GM23338 (cell line): ENCODE data around the gene CHMP3. TPM values are rescaled to one million over a fixed set of nuclear protein-coding genes. Genes with fewer than 3 reads are reported as not detected.

Source experiments
- ATAC-seq: fragments of 200-7000 bp; cut with Tn5 transposase; 3 replicates; pipeline ENCODE4 v1.9.1; 2020
- DNase-seq: peaks from one replicate; pipeline ENCODE4 v3.0.0-alpha.2; 2015; ENCODE audit warnings: low spot score
- H2AFZ ChIP-seq: fragments of 200-600 bp; sonication (generic); 2 replicates; pipeline ENCODE4 v1.8.0; 2016; ENCODE audit warnings: antibody characterized with exemption, mild to moderate bottlenecking, moderate library complexity
- H3F3A ChIP-seq: fragments of 200-600 bp; sonication (generic); replicated peaks from 2 replicates; pipeline ENCODE4 v1.8.0; 2017; ENCODE audit warnings: antibody characterized with exemption, mixed run types, low read depth
- H3K27ac ChIP-seq: fragments of 200-600 bp; sonication (generic); 2 replicates; pipeline ENCODE4 v1.6.1; 2016; ENCODE audit warnings: low read depth
- H3K27me3 ChIP-seq: fragments of 200-600 bp; sonication (generic); 2 replicates; pipeline ENCODE4 v1.8.0; 2016; ENCODE audit warnings: mild to moderate bottlenecking, mixed run types, moderate library complexity; ENCODE audit not compliant: insufficient read depth
- H3K36me3 ChIP-seq: fragments of 200-600 bp; sonication (generic); 2 replicates; pipeline ENCODE4 v1.8.0; 2016; ENCODE audit warnings: mild to moderate bottlenecking; ENCODE audit not compliant: insufficient read depth
- H3K4me1 ChIP-seq: fragments of 200-600 bp; sonication (generic); 2 replicates; pipeline ENCODE4 v1.8.0; 2016; ENCODE audit warnings: mild to moderate bottlenecking, moderate library complexity; ENCODE audit not compliant: insufficient read depth
- H3K4me2 ChIP-seq: fragments of 200-600 bp; sonication (generic); 2 replicates; pipeline ENCODE4 v1.7.1; 2017; ENCODE audit warnings: mixed run types
- H3K4me3 ChIP-seq: fragments of 200-600 bp; sonication (generic); 2 replicates; pipeline ENCODE4 v1.6.1; 2016; ENCODE audit warnings: mixed run types
- H3K79me2 ChIP-seq: fragments of 200-600 bp; sonication (generic); replicated peaks from 2 replicates; pipeline ENCODE4 v1.8.0; 2017; ENCODE audit warnings: mild to moderate bottlenecking; ENCODE audit not compliant: insufficient read depth
- H3K9me2 ChIP-seq: fragments of 200-600 bp; sonication (generic); 2 replicates; pipeline ENCODE4 v1.8.0; 2017; ENCODE audit not compliant: insufficient read depth
- H4K20me1 ChIP-seq: fragments of 200-600 bp; sonication (generic); replicated peaks from 2 replicates; pipeline ENCODE4 v1.8.0; 2017; ENCODE audit warnings: mild to moderate bottlenecking; ENCODE audit not compliant: insufficient read depth
- H3K27ac Mint-ChIP-seq: 2 replicates; pipeline ENCODE4 v1.8.0; 2020; ENCODE audit warnings: inconsistent platforms, mild to moderate bottlenecking, moderate library complexity, mixed read lengths
- H3K27me3 Mint-ChIP-seq: 3 replicates; pipeline ENCODE4 v1.8.0; 2022; ENCODE audit warnings: low read depth, mild to moderate bottlenecking, moderate library complexity, mixed read lengths, inconsistent platforms; ENCODE audit not compliant: insufficient read depth, poor library complexity
- H3K36me3 Mint-ChIP-seq: 3 replicates; pipeline ENCODE4 v1.8.0; 2021; ENCODE audit warnings: low read depth, mild to moderate bottlenecking, inconsistent platforms, moderate library complexity, mixed read lengths
- H3K4me1 Mint-ChIP-seq: 3 replicates; pipeline ENCODE4 v1.8.0; 2020; ENCODE audit warnings: mild to moderate bottlenecking, inconsistent platforms, mixed read lengths
- H3K4me3 Mint-ChIP-seq: 3 replicates; pipeline ENCODE4 v1.8.0; 2021; ENCODE audit warnings: moderate library complexity, mild to moderate bottlenecking, inconsistent platforms, mixed read lengths
- H3K9me3 Mint-ChIP-seq: 3 replicates; pipeline ENCODE4 v1.8.0; 2020; ENCODE audit warnings: moderate library complexity, mild to moderate bottlenecking, inconsistent platforms, mixed read lengths
- CREB1 ChIP-seq: fragments of 250-450 bp; sonication (Bioruptor Pico); IDR thresholded peaks from 2 replicates; pipeline ENCODE4 v1.5.0; 2020; ENCODE audit warnings: low read depth, mild to moderate bottlenecking, moderate library complexity
- EZH2phosphoT487 ChIP-seq: fragments of 200-600 bp; sonication (generic); IDR thresholded peaks from one replicate; pipeline ENCODE4 v1.8.1; 2018; ENCODE audit warnings: antibody characterized with exemption; ENCODE audit not compliant: unreplicated experiment
- JUNB ChIP-seq: IDR thresholded peaks from one replicate; pipeline ENCODE4 v1.6.1; 2016; ENCODE audit warnings: antibody characterized with exemption; ENCODE audit not compliant: unreplicated experiment
- NANOG ChIP-seq: IDR thresholded peaks from 2 replicates; pipeline ENCODE4 v1.6.1; 2016; ENCODE audit warnings: antibody characterized with exemption, borderline replicate concordance
- POLR2AphosphoS5 ChIP-seq: IDR thresholded peaks from 2 replicates; pipeline ENCODE4 v1.6.1; 2016; ENCODE audit warnings: antibody characterized with exemption, low read depth
- STAT1 ChIP-seq: IDR thresholded peaks from one replicate; pipeline ENCODE4 v1.6.1; 2016; ENCODE audit warnings: antibody characterized with exemption; ENCODE audit not compliant: unreplicated experiment
- ZNF114 ChIP-seq: fragments of 250-450 bp; sonication (Bioruptor Pico); IDR thresholded peaks from 2 replicates; pipeline ENCODE4 v1.5.0; 2020; ENCODE audit warnings: mild to moderate bottlenecking, moderate library complexity
- ZNF331 ChIP-seq: fragments of 250-450 bp; sonication (Bioruptor Pico); IDR thresholded peaks from 2 replicates; pipeline ENCODE4 v1.5.0; 2020; ENCODE audit warnings: low read depth, mild to moderate bottlenecking, moderate library complexity
- polyA plus RNA-seq: library from polyadenylated mRNA; unstranded; fragments of >200 nt; fragmentation: Nextera tagmentation; extraction: Ambion mirVana; gene quantifications from 2 replicates; pipeline ENCODE4 v1.2.1, GENCODE V29; 2016
- total RNA-seq: library from RNA; depleted of rRNA; stranded (reverse); fragments of >200 nt; shearing (Covaris generic); gene quantifications from 2 replicates; pipeline ENCODE4 v1.2.3, GENCODE V29; 2014
- TF ChIP-seq, protein P1 (sequence below), 2 experiments: fragments of 200-600 bp in 1 of 2; sonication (generic) in 1 of 2; conservative IDR thresholded peaks; 2 replicates each; pipeline versions ENCODE4 v1.5.1 to v1.6.1; 2016 to 2017; ENCODE audit warnings: antibody characterized with exemption in 2 of 2, low read depth in 2 of 2, mild to moderate bottlenecking in 2 of 2, moderate library complexity in 1 of 2
- TF ChIP-seq, protein P2 (sequence below): IDR thresholded peaks from 2 replicates; pipeline ENCODE4 v1.6.1; 2016; ENCODE audit warnings: antibody characterized with exemption
- TF ChIP-seq, protein P3 (sequence below): fragments of 250-450 bp; sonication (Bioruptor Pico); IDR thresholded peaks from 2 replicates; pipeline ENCODE4 v1.5.0; 2020; ENCODE audit warnings: mild to moderate bottlenecking, moderate library complexity

CHMP3 gene
- total and polyA plus RNA-seq, 2 experiments from 2014 or later: 15.5 to 15.6 TPM

DNA sequence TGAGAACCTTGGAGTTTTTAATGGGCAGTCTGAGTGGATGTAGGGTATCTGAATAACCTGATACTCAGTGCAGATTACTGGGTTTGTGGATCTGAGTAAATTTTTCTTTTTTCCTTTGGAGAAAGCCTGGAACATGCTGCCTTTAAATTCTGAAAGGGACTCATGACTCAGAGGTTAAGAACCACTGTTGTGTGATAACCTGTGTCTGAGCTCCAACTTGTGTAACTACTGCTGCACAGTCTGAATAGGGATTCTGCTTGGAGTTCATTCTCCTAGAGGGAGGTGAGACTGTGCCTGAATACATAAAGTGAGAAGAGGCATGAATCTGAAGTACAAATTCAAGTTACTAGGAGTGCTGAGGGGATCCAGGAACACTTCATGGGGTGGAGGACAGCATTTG is 85.9 kb downstream of the CHMP3 start:
- peaks cover 3% of the 10 kb centered on the region for H3K27me3 Mint-ChIP-seq
- no peaks in the 10 kb centered on the region for H3K9me2 ChIP-seq
- H3K4me1 Mint-ChIP-seq: peaks cover 20% of the 10 kb centered on the region
- peaks cover 11% of the 10 kb centered on the region for H3K36me3 ChIP-seq
- peaks cover 32% of the 10 kb centered on the region for H3K36me3 Mint-ChIP-seq
- TF ChIP-seq JUNB: no peak
- no peak for TF ChIP-seq POLR2AphosphoS5
- no peak for TF ChIP-seq NANOG
- no peak for TF ChIP-seq STAT1
- TF ChIP-seq ZNF331 (CRISPR knock-in tag): no peak
- H3K79me2 ChIP-seq: no peaks in the 10 kb centered on the region
- no peak overlapping the region for H3K27ac Mint-ChIP-seq
- no peak overlapping the region for H3K4me2 ChIP-seq
- no peak overlapping the region for H2AFZ ChIP-seq
- H3K4me3 ChIP-seq: no peak overlapping the region
- ATAC-seq (no peak), DNase-seq (no peak)
- H3K9me3 Mint-ChIP-seq: no peaks in the 10 kb centered on the region
- peaks cover 6% of the 10 kb centered on the region; the same call in 1 of the 2 replicates for H4K20me1 ChIP-seq
- no peaks in the 10 kb centered on the region for H3K4me1 ChIP-seq
- H3K27ac ChIP-seq: no peak overlapping the region
- no peaks in the 10 kb centered on the region for H3K27me3 ChIP-seq
- H3K4me3 Mint-ChIP-seq: no peak overlapping the region
- H3F3A ChIP-seq: no peaks in the 10 kb centered on the region

DNA sequence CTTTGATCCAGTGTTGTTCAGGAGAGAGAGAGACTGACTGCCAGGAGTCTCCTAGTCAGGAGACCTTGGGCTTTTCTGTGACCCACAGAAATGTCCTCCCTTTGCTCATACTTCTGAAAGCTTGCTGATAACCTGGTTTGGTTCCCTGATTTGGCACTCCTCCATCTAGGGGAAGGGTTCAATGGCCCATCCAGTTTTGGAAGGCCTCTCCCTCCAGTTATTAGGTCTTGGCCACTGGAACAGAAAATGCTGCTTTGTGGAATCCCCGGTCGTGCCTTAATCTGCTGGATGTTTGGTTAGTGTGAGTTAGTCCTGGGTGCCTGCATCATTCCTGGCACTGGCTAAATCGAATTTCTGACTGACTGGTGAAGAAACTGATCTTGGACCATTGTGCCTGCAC is 86.3 kb downstream of the CHMP3 start:
- Mint-ChIP-seq H3K27me3 (peaks cover 3% of the 10 kb centered on the region), H3K4me1 (peaks cover 20% of the 10 kb centered on the region), H3K36me3 (peaks cover 28% of the 10 kb centered on the region), H3K9me3 (no peaks in the 10 kb centered on the region), H3K27ac (no peak overlapping the region), H3K4me3 (no peak overlapping the region)
- no peak overlapping the region for H3K27ac ChIP-seq
- H3K4me1 ChIP-seq: no peaks in the 10 kb centered on the region
- no peak overlapping the region for H3K4me2 ChIP-seq
- H2AFZ ChIP-seq: no peak overlapping the region
- peaks cover 9% of the 10 kb centered on the region for H3K36me3 ChIP-seq
- H3K4me3 ChIP-seq: no peak overlapping the region
- no peaks in the 10 kb centered on the region for H3K27me3 ChIP-seq
- no peaks in the 10 kb centered on the region for H3F3A ChIP-seq
- H3K9me2 ChIP-seq: no peaks in the 10 kb centered on the region
- peaks cover 6% of the 10 kb centered on the region; the same call in 1 of the 2 replicates for H4K20me1 ChIP-seq
- DNase-seq: no peak
- no peaks in the 10 kb centered on the region for H3K79me2 ChIP-seq
- no peak for ATAC-seq
- TF ChIP-seq, protein P1, sequence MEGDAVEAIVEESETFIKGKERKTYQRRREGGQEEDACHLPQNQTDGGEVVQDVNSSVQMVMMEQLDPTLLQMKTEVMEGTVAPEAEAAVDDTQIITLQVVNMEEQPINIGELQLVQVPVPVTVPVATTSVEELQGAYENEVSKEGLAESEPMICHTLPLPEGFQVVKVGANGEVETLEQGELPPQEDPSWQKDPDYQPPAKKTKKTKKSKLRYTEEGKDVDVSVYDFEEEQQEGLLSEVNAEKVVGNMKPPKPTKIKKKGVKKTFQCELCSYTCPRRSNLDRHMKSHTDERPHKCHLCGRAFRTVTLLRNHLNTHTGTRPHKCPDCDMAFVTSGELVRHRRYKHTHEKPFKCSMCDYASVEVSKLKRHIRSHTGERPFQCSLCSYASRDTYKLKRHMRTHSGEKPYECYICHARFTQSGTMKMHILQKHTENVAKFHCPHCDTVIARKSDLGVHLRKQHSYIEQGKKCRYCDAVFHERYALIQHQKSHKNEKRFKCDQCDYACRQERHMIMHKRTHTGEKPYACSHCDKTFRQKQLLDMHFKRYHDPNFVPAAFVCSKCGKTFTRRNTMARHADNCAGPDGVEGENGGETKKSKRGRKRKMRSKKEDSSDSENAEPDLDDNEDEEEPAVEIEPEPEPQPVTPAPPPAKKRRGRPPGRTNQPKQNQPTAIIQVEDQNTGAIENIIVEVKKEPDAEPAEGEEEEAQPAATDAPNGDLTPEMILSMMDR (conservative IDR thresholded peaks at IDR 0.05; ENCODE audit: low read depth in 2 of 2): no peak
- no peak for TF ChIP-seq STAT1
- TF ChIP-seq CREB1 (CRISPR knock-in tag): no peak
- TF ChIP-seq, protein P2, sequence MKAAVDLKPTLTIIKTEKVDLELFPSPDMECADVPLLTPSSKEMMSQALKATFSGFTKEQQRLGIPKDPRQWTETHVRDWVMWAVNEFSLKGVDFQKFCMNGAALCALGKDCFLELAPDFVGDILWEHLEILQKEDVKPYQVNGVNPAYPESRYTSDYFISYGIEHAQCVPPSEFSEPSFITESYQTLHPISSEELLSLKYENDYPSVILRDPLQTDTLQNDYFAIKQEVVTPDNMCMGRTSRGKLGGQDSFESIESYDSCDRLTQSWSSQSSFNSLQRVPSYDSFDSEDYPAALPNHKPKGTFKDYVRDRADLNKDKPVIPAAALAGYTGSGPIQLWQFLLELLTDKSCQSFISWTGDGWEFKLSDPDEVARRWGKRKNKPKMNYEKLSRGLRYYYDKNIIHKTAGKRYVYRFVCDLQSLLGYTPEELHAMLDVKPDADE: no peak
- no peak for TF ChIP-seq ZNF114 (CRISPR knock-in tag)
- TF ChIP-seq, protein P3, sequence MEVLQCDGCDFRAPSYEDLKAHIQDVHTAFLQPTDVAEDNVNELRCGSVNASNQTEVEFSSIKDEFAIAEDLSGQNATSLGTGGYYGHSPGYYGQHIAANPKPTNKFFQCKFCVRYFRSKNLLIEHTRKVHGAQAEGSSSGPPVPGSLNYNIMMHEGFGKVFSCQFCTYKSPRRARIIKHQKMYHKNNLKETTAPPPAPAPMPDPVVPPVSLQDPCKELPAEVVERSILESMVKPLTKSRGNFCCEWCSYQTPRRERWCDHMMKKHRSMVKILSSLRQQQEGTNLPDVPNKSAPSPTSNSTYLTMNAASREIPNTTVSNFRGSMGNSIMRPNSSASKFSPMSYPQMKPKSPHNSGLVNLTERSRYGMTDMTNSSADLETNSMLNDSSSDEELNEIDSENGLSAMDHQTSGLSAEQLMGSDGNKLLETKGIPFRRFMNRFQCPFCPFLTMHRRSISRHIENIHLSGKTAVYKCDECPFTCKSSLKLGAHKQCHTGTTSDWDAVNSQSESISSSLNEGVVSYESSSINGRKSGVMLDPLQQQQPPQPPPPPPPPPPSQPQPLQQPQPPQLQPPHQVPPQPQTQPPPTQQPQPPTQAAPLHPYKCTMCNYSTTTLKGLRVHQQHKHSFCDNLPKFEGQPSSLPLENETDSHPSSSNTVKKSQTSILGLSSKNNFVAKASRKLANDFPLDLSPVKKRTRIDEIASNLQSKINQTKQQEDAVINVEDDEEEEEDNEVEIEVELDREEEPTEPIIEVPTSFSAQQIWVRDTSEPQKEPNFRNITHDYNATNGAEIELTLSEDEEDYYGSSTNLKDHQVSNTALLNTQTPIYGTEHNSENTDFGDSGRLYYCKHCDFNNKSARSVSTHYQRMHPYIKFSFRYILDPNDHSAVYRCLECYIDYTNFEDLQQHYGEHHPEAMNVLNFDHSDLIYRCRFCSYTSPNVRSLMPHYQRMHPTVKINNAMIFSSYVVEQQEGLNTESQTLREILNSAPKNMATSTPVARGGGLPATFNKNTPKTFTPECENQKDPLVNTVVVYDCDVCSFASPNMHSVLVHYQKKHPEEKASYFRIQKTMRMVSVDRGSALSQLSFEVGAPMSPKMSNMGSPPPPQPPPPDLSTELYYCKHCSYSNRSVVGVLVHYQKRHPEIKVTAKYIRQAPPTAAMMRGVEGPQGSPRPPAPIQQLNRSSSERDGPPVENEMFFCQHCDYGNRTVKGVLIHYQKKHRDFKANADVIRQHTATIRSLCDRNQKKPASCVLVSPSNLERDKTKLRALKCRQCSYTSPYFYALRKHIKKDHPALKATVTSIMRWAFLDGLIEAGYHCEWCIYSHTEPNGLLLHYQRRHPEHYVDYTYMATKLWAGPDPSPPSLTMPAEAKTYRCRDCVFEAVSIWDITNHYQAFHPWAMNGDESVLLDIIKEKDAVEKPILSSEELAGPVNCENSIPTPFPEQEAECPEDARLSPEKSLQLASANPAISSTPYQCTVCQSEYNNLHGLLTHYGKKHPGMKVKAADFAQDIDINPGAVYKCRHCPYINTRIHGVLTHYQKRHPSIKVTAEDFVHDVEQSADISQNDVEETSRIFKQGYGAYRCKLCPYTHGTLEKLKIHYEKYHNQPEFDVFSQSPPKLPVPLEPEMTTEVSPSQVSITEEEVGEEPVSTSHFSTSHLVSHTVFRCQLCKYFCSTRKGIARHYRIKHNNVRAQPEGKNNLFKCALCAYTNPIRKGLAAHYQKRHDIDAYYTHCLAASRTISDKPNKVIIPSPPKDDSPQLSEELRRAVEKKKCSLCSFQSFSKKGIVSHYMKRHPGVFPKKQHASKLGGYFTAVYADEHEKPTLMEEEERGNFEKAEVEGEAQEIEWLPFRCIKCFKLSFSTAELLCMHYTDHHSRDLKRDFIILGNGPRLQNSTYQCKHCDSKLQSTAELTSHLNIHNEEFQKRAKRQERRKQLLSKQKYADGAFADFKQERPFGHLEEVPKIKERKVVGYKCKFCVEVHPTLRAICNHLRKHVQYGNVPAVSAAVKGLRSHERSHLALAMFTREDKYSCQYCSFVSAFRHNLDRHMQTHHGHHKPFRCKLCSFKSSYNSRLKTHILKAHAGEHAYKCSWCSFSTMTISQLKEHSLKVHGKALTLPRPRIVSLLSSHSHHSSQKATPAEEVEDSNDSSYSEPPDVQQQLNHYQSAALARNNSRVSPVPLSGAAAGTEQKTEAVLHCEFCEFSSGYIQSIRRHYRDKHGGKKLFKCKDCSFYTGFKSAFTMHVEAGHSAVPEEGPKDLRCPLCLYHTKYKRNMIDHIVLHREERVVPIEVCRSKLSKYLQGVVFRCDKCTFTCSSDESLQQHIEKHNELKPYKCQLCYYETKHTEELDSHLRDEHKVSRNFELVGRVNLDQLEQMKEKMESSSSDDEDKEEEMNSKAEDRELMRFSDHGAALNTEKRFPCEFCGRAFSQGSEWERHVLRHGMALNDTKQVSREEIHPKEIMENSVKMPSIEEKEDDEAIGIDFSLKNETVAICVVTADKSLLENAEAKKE (CRISPR knock-in tag): no peak
- TF ChIP-seq EZH2phosphoT487: no peak
- TF ChIP-seq ZNF331 (CRISPR knock-in tag): no peak
